Articular chondrocyte of knee joint (primary cell): ENCODE data around the gene ZNF275. TPM values are rescaled to one million over a fixed set of nuclear protein-coding genes. Genes with fewer than 3 reads are reported as not detected.

Experiments used
- small RNA-seq: library from RNA; depleted of rRNA; stranded (forward); fragments of <200 nt; gene quantifications from one replicate; pipeline ENCODE3, GENCODE V24; 2012
- total RNA-seq: library from RNA; depleted of rRNA; stranded (reverse); fragments of >200 nt; gene quantifications from 2 replicates; pipeline ENCODE4 v1.2.3, GENCODE V29; 2012

The ZNF275 gene
- total RNA-seq = 10.2 and 10.7 TPM in 2 replicates

DNA sequence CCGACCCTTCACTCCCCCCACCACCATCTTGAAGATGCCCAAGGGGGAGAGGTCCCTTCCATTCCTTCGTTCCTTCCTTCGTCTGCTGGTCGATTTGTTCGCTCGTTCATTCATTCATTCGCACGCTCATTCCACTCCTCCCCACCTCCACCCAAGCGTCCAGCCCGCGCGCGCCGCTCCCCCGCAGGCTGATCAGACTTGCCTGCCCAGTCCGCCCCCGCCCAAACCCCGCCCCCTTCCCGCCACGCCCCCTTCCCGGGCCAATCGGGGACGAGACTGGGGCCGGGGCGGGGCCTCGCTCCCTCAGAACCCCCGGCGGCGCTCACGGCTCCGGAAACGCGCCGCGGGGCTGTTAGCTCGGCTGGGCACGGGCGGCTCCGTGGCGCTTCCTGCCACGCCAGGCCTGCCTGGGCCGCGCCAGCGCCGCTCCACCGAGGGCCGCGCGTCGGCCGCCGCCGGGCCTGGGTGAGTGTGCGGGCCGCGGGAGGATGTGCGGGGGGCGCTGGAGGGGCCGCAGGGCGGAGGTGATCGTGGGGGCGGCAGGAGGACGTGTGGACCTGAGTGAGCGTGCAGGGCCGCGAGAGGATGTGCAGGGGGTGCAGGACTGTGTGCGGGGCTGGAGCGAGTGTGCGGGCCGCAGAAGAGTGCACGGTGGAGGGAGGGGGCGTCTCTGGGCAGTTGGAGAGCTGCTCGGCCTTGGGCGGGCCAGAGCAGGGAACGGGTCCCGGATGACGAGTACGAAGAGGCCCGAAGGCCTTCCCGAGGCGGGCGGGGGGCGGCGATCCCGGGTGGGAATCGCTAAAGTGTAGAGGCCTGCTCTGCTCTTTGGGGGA lies at the start of gene ZNF275:
Gene ZNF275, plus strand, starts transcription at position 333 of the 833 bp plus-strand sequence. CDS start 2,527 bp downstream, outside the sequence.

DNA sequence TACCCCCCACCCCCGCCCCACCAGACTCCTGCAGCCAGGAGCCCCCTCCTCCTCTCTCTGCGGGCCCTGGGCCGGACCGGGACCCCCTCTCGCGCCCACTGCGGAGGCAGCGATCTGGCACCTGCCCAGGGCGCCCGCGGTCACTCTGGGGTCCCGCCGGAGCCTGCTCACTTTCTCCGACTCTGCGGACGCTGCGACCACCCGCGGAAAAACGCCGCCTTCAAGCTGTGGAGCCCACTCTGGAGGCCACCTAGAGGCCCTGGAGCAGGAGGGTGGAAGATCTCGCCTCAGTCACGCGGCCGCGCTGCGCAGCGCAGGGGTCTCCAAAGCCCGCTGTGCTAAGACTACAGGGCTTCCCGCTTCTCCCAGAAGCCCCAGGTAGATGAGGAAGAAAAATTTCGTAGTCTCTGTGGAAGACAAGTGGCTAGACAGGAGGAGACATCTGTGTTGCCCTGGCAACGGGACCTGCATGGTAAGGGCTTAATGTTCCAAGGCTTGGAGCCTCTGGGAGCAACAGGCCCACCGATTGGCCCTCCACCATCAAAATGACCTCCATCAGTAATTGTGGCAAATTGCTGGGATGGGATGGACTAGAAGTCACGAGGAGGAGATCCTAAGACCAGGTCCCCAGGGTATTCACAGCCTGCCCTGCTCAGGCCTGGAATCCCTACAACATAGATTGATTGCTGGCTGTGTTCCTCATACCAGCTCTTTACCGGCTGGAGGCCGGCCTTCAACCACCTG lies 12.4 kb upstream of the ZNF275 start, which contains the start of gene PNMA6F:
Gene PNMA6F, minus strand, starts transcription at position 387 of the 744 bp plus-strand sequence. CDS start 1,093 bp downstream, outside the sequence.

GRCh38 chrX:153401133-153401764 lies 67.3 kb downstream of the ZNF275 start, which contains the start of gene PNMA6E:
Gene PNMA6E, minus strand, starts transcription at chrX:153401350. Its CDS starts 2,501 bp downstream, at chrX:153398849.

Small RNA genes lying within 50 kb of the gene (small RNA-seq; reads per million reads assigned to genes)
- not detected for gene AC152007.1

Other genes starting within 250 kb of the ZNF275 start
- not detected in 2 replicates for gene MAGEA1, start 154.9 kb upstream of the ZNF275 start, total RNA-seq
- gene PNMA6F, start 12.4 kb upstream of the ZNF275 start, total RNA-seq = not detected in 2 replicates
- gene PNMA6E, start 67.2 kb downstream of the ZNF275 start, total RNA-seq = not detected in 2 replicates
- 0.13 and 0.22 TPM in 2 replicates for gene ZFP92, start 77.3 kb downstream of the ZNF275 start, total RNA-seq
- 0.54 and 1.3 TPM in 2 replicates for gene TREX2, start 111.9 kb downstream of the ZNF275 start, total RNA-seq
- gene HAUS7, start 136.4 kb downstream of the ZNF275 start, total RNA-seq = 11.0 and 13.7 TPM in 2 replicates
- 116 and 154 TPM in 2 replicates for gene BGN, start 160.8 kb downstream of the ZNF275 start, total RNA-seq
- gene ATP2B3, start 183.5 kb downstream of the ZNF275 start, total RNA-seq = under 0.01 and 0.32 TPM in 2 replicates